ENCODE data around the gene ZBTB20. TPM values are rescaled to one million over a fixed set of nuclear protein-coding genes. Genes with fewer than 3 reads are reported as not detected.

Gene ZBTB20
- polyA plus RNA-seq, 1 donor: 1.1 TPM

GRCh38 chr3:114351822-114352145 is 795.3 kb downstream of the ZBTB20 start:
- H3K9me3 ChIP-seq (ENCODE audit: control insufficient read depth, low read depth, low read length): peaks cover 11% of the 10 kb centered on the region
- WGBS (ENCODE audit: insufficient coverage, low lambda C conversion rate): 80% methylated on average over 1 of the region's 9 CpGs
- H3K4me3 ChIP-seq (ENCODE audit: low read length): no peak overlapping the region
- H3K27me3 ChIP-seq (ENCODE audit: control insufficient read depth, insufficient read depth, low read length): no peaks in the 10 kb centered on the region
- DNase-seq: no peak
- H3K36me3 ChIP-seq (ENCODE audit: control insufficient read depth, insufficient read depth, low read length): peaks cover 21% of the 10 kb centered on the region
- H3K27ac ChIP-seq (ENCODE audit: low read length): no peak overlapping the region
- H3K4me1 ChIP-seq (ENCODE audit: control insufficient read depth, insufficient read depth, low read length): no peaks in the 10 kb centered on the region

- H3K27me3 ChIP-seq (ENCODE audit: control insufficient read depth, insufficient read depth, low read length): no peaks in the 10 kb centered on the region
- H3K36me3 ChIP-seq (ENCODE audit: control insufficient read depth, insufficient read depth, low read length): peaks cover 21% of the 10 kb centered on the region
- H3K9me3 ChIP-seq (ENCODE audit: control insufficient read depth, low read depth, low read length): peaks cover 11% of the 10 kb centered on the region
- H3K27ac ChIP-seq (ENCODE audit: low read length): no peak overlapping the region
- H3K4me1 ChIP-seq (ENCODE audit: control insufficient read depth, insufficient read depth, low read length): no peaks in the 10 kb centered on the region
- WGBS (ENCODE audit: insufficient coverage, low lambda C conversion rate): 93% methylated on average over 3 of the region's 64 CpGs
- DNase-seq: no peak
- no peak overlapping the region for H3K4me3 ChIP-seq (ENCODE audit: low read length)
Observed at GRCh38 chr3:114351123-114351821, 795.8 kb downstream of the ZBTB20 start.

- peaks cover 11% of the 10 kb centered on the region for H3K9me3 ChIP-seq (ENCODE audit: control insufficient read depth, low read depth, low read length)
- H3K4me1 ChIP-seq (ENCODE audit: control insufficient read depth, insufficient read depth, low read length): no peaks in the 10 kb centered on the region
- peaks cover 21% of the 10 kb centered on the region for H3K36me3 ChIP-seq (ENCODE audit: control insufficient read depth, insufficient read depth, low read length)
- DNase-seq: no peak
- no CpG with 5 or more reads among the region's 24 CpGs for WGBS (ENCODE audit: insufficient coverage, low lambda C conversion rate)
- H3K27ac ChIP-seq (ENCODE audit: low read length): no peak overlapping the region
- H3K27me3 ChIP-seq (ENCODE audit: control insufficient read depth, insufficient read depth, low read length): no peaks in the 10 kb centered on the region
- H3K4me3 ChIP-seq (ENCODE audit: low read length): no peak overlapping the region
Observed at GRCh38 chr3:114350690-114351089, 796.4 kb downstream of the ZBTB20 start.

GRCh38 chr3:114350271-114350670 is 796.8 kb downstream of the ZBTB20 start:
- Histone ChIP-seq H3K4me3 (ENCODE audit: low read length) (no peak overlapping the region), H3K4me1 (ENCODE audit: control insufficient read depth, insufficient read depth, low read length) (no peaks in the 10 kb centered on the region), H3K27me3 (ENCODE audit: control insufficient read depth, insufficient read depth, low read length) (no peaks in the 10 kb centered on the region), H3K27ac (ENCODE audit: low read length) (no peak overlapping the region), H3K9me3 (ENCODE audit: control insufficient read depth, low read depth, low read length) (peaks cover 11% of the 10 kb centered on the region), H3K36me3 (ENCODE audit: control insufficient read depth, insufficient read depth, low read length) (peaks cover 21% of the 10 kb centered on the region)
- WGBS (ENCODE audit: insufficient coverage, low lambda C conversion rate): no CpG with 5 or more reads among the region's 12 CpGs
- no peak for DNase-seq

GRCh38 chr3:114344492-114344891 is 802.6 kb downstream of the ZBTB20 start:
- no peak for DNase-seq
- H3K27me3 ChIP-seq (ENCODE audit: control insufficient read depth, insufficient read depth, low read length): no peaks in the 10 kb centered on the region
- no peaks in the 10 kb centered on the region for H3K9me3 ChIP-seq (ENCODE audit: control insufficient read depth, low read depth, low read length)
- no CpG with 5 or more reads among the region's 1 CpG for WGBS (ENCODE audit: insufficient coverage, low lambda C conversion rate)
- H3K4me3 ChIP-seq (ENCODE audit: low read length): no peak overlapping the region
- H3K4me1 ChIP-seq (ENCODE audit: control insufficient read depth, insufficient read depth, low read length): no peaks in the 10 kb centered on the region
- H3K27ac ChIP-seq (ENCODE audit: low read length): no peak overlapping the region
- H3K36me3 ChIP-seq (ENCODE audit: control insufficient read depth, insufficient read depth, low read length): peaks cover 2% of the 10 kb centered on the region

GRCh38 chr3:114338651-114339357 is 808.3 kb downstream of the ZBTB20 start:
- Histone ChIP-seq H3K9me3 (ENCODE audit: control insufficient read depth, low read depth, low read length) (peaks cover 3% of the 10 kb centered on the region), H3K36me3 (ENCODE audit: control insufficient read depth, insufficient read depth, low read length) (peaks cover 12% of the 10 kb centered on the region), H3K4me1 (ENCODE audit: control insufficient read depth, insufficient read depth, low read length) (no peaks in the 10 kb centered on the region), H3K4me3 (ENCODE audit: low read length) (no peak overlapping the region), H3K27me3 (ENCODE audit: control insufficient read depth, insufficient read depth, low read length) (no peaks in the 10 kb centered on the region), H3K27ac (ENCODE audit: low read length) (no peak overlapping the region)
- no peak for DNase-seq
- WGBS (ENCODE audit: insufficient coverage, low lambda C conversion rate): 100% methylated on average over 2 of the region's 19 CpGs

GRCh38 chr3:114336857-114337256 is 810.2 kb downstream of the ZBTB20 start:
- no CpG with 5 or more reads among the region's 3 CpGs for WGBS (ENCODE audit: insufficient coverage, low lambda C conversion rate)
- no peak for DNase-seq
- peaks cover 3% of the 10 kb centered on the region for H3K9me3 ChIP-seq (ENCODE audit: control insufficient read depth, low read depth, low read length)

GRCh38 chr3:114336122-114336697 is 810.9 kb downstream of the ZBTB20 start:
- H3K4me3 ChIP-seq (ENCODE audit: low read length): no peak overlapping the region
- WGBS (ENCODE audit: insufficient coverage, low lambda C conversion rate): no CpG with 5 or more reads among the region's 1 CpG
- peaks cover 1% of the 10 kb centered on the region for H3K4me1 ChIP-seq (ENCODE audit: control insufficient read depth, insufficient read depth, low read length)
- peaks cover 3% of the 10 kb centered on the region for H3K9me3 ChIP-seq (ENCODE audit: control insufficient read depth, low read depth, low read length)
- peaks cover 10% of the 10 kb centered on the region for H3K36me3 ChIP-seq (ENCODE audit: control insufficient read depth, insufficient read depth, low read length)
- no peak overlapping the region for H3K27ac ChIP-seq (ENCODE audit: low read length)
- DNase-seq: no peak
- H3K27me3 ChIP-seq (ENCODE audit: control insufficient read depth, insufficient read depth, low read length): no peaks in the 10 kb centered on the region

More at GRCh38 chr3:114336857-114337256, 810.2 kb downstream of the ZBTB20 start:
- H3K36me3 ChIP-seq (ENCODE audit: control insufficient read depth, insufficient read depth, low read length): peaks cover 10% of the 10 kb centered on the region
- no peak overlapping the region for H3K4me3 ChIP-seq (ENCODE audit: low read length)
- no peaks in the 10 kb centered on the region for H3K4me1 ChIP-seq (ENCODE audit: control insufficient read depth, insufficient read depth, low read length)
- no peaks in the 10 kb centered on the region for H3K27me3 ChIP-seq (ENCODE audit: control insufficient read depth, insufficient read depth, low read length)
- H3K27ac ChIP-seq (ENCODE audit: low read length): no peak overlapping the region

GRCh38 chr3:114333923-114334240 is 813.2 kb downstream of the ZBTB20 start:
- H3K27ac ChIP-seq (ENCODE audit: low read length): no peak overlapping the region
- no peak overlapping the region for H3K4me3 ChIP-seq (ENCODE audit: low read length)
- no CpG with 5 or more reads among the region's 2 CpGs for WGBS (ENCODE audit: insufficient coverage, low lambda C conversion rate)

GRCh38 chr3:114333180-114333922 is 813.7 kb downstream of the ZBTB20 start:
- no peaks in the 10 kb centered on the region for H3K9me3 ChIP-seq (ENCODE audit: control insufficient read depth, low read depth, low read length)
- DNase-seq: no peak
- no peaks in the 10 kb centered on the region for H3K27me3 ChIP-seq (ENCODE audit: control insufficient read depth, insufficient read depth, low read length)
- peaks cover 4% of the 10 kb centered on the region for H3K36me3 ChIP-seq (ENCODE audit: control insufficient read depth, insufficient read depth, low read length)
- no peak overlapping the region for H3K27ac ChIP-seq (ENCODE audit: low read length)
- H3K4me3 ChIP-seq (ENCODE audit: low read length): no peak overlapping the region
- WGBS (ENCODE audit: insufficient coverage, low lambda C conversion rate): no CpG with 5 or more reads among the region's 4 CpGs
- H3K4me1 ChIP-seq (ENCODE audit: control insufficient read depth, insufficient read depth, low read length): peaks cover 3% of the 10 kb centered on the region

More at GRCh38 chr3:114333923-114334240, 813.2 kb downstream of the ZBTB20 start:
- peaks cover under 1% of the 10 kb centered on the region for H3K9me3 ChIP-seq (ENCODE audit: control insufficient read depth, low read depth, low read length)
- no peaks in the 10 kb centered on the region for H3K27me3 ChIP-seq (ENCODE audit: control insufficient read depth, insufficient read depth, low read length)
- H3K4me1 ChIP-seq (ENCODE audit: control insufficient read depth, insufficient read depth, low read length): peaks cover 3% of the 10 kb centered on the region
- H3K36me3 ChIP-seq (ENCODE audit: control insufficient read depth, insufficient read depth, low read length): peaks cover 6% of the 10 kb centered on the region
- DNase-seq: no peak
